Measurements from ENCODE around the gene RGS7BP. TPM values are rescaled to one million over a fixed set of nuclear protein-coding genes. Genes with fewer than 3 reads are reported as not detected.

Gene RGS7BP
- total RNA-seq, 1 donor: 0.36 TPM

DNA sequence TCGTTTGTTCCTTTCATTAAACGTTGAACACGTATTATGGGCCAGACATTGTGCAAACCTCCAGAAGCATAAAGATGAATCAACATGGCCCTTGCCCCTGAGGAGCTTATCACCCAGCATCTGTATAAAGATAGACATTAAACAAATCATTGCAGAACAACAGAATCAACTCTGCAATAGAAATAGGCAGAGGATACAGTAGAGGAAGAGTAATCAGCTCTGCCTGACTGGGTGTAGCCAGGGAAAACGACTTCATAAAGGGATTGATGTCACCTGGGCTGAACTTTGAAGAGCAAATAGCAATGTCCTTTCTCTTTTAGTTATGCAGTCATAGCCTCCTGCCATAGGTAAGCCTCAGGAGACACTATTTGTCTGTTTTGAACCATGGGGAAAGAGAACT, 13.4 kb downstream of the RGS7BP start:
- no peaks in the 10 kb centered on the region for H3K9me3 ChIP-seq (ENCODE audit: low read depth, low read length)
- no peaks in the 10 kb centered on the region for H3K36me3 ChIP-seq (ENCODE audit: insufficient read depth, low read length)
- H3K79me2 ChIP-seq (ENCODE audit: insufficient read depth, low read length): no peaks in the 10 kb centered on the region
- no peak overlapping the region for H3K27ac ChIP-seq (ENCODE audit: low read depth, low read length)
- H2AFZ ChIP-seq (ENCODE audit: low read length): no peak overlapping the region
- H3K4me2 ChIP-seq (ENCODE audit: insufficient read depth, low read length): no peak overlapping the region
- H3K4me1 ChIP-seq (ENCODE audit: insufficient read depth, low read length): no peaks in the 10 kb centered on the region
- no peaks in the 10 kb centered on the region for H3K27me3 ChIP-seq (ENCODE audit: insufficient read depth, low read length)
- DNase-seq (ENCODE audit: insufficient read length, low spot score, missing footprints): no peak
- H4K20me1 ChIP-seq (ENCODE audit: insufficient read depth, low read length): no peaks in the 10 kb centered on the region
- TF ChIP-seq CTCF (IDR thresholded peaks at IDR 0.05; ENCODE audit: extremely low read depth, low read depth, low read length): no peak
- H3K4me3 ChIP-seq (ENCODE audit: insufficient read depth, low read length): no peak overlapping the region

DNA sequence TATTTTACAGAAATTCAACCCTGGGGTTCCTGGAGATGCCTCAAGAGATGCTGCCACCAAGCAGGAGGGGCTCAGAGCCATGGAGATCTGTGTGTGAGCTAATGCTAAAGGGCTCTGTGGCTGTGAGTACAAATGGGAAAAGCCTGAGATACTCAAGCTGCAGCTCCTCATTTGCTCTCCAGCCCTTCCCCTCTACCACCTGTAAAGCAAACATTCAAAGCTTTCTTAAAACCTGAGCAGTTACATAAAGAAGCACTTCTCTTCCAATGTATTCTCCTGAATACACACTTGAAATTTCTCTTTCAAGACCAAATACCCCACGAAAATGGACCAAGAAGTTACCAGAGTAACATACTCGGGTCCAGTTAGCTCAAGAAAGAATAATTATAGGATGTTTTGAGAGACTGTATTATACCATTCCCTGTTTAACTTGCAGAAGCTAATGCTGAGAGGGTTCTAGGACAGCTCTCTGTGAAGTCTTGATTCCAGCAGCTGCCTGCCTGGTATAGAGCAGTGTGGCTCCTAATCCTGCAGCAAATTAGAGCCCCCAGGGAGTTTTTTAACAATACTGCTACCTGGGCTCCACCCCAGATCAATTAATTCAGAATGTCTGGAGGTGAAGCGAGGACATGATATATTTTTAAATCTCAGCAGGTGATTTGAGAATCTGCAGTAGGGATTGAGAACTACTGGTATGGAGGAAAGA, 21.1 kb downstream of the RGS7BP start:
- no peaks in the 10 kb centered on the region for H3K36me3 ChIP-seq (ENCODE audit: insufficient read depth, low read length)
- no peaks in the 10 kb centered on the region for H4K20me1 ChIP-seq (ENCODE audit: insufficient read depth, low read length)
- TF ChIP-seq CTCF (IDR thresholded peaks at IDR 0.05; ENCODE audit: extremely low read depth, low read depth, low read length): no peak
- no peaks in the 10 kb centered on the region for H3K27me3 ChIP-seq (ENCODE audit: insufficient read depth, low read length)
- no peak overlapping the region for H3K4me2 ChIP-seq (ENCODE audit: insufficient read depth, low read length)
- no peaks in the 10 kb centered on the region for H3K4me1 ChIP-seq (ENCODE audit: insufficient read depth, low read length)
- H2AFZ ChIP-seq (ENCODE audit: low read length): no peak overlapping the region
- no peak overlapping the region for H3K27ac ChIP-seq (ENCODE audit: low read depth, low read length)
- no peaks in the 10 kb centered on the region for H3K9me3 ChIP-seq (ENCODE audit: low read depth, low read length)
- H3K4me3 ChIP-seq (ENCODE audit: insufficient read depth, low read length): no peak overlapping the region
- no peak for DNase-seq (ENCODE audit: insufficient read length, low spot score, missing footprints)
- no peaks in the 10 kb centered on the region for H3K79me2 ChIP-seq (ENCODE audit: insufficient read depth, low read length)

DNA sequence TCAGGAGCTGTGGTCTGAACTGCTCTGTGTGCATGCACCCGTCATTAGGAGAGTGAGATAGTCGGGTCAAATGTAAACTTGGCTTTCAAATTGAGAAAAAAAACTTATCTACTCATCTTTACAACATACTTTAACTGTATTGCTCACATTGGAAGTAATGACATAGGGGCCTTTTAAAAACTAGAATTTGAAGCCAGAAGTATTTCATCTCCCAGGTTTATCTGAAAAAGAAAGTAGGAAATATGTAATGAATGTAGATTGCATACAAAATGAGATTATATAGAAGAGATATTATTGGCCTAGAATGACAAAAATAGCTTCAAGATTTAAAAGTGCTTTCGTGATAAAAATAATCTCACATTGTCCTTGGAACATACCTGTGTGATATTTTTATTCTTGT, 24.3 kb downstream of the RGS7BP start:
- Histone ChIP-seq H3K4me3 (ENCODE audit: insufficient read depth, low read length) (no peak overlapping the region), H3K27me3 (ENCODE audit: insufficient read depth, low read length) (no peaks in the 10 kb centered on the region), H3K9me3 (ENCODE audit: low read depth, low read length) (no peaks in the 10 kb centered on the region), H4K20me1 (ENCODE audit: insufficient read depth, low read length) (no peaks in the 10 kb centered on the region), H3K79me2 (ENCODE audit: insufficient read depth, low read length) (no peaks in the 10 kb centered on the region), H3K27ac (ENCODE audit: low read depth, low read length) (no peak overlapping the region), H2AFZ (ENCODE audit: low read length) (no peak overlapping the region), H3K4me2 (ENCODE audit: insufficient read depth, low read length) (no peak overlapping the region), H3K36me3 (ENCODE audit: insufficient read depth, low read length) (no peaks in the 10 kb centered on the region), H3K4me1 (ENCODE audit: insufficient read depth, low read length) (no peaks in the 10 kb centered on the region)
- no peak for DNase-seq (ENCODE audit: insufficient read length, low spot score, missing footprints)
- TF ChIP-seq CTCF (IDR thresholded peaks at IDR 0.05; ENCODE audit: extremely low read depth, low read depth, low read length): no peak

DNA sequence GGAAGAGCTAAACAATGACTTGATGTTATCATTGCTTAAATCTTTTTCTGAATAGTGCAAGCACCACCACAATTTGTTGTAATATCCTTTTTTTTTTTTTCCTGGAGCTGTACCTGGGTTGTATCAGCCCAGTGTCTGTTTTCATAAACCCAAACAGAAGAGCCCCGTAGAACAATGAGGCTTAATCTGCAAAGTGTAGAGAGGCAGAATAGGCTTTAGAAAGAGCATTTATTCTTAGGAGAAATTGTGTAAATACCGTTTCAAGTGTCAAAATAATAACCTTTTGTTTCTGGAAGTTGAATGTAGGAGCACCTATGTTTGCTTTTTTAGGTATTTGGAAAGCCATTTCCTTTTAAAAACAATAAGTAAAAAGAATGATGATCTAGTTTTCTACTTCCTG, 26.4 kb downstream of the RGS7BP start:
- H3K27me3 ChIP-seq (ENCODE audit: insufficient read depth, low read length): peaks cover 4% of the 10 kb centered on the region

More for the DNA sequence above, 26.4 kb downstream of the RGS7BP start:
- no peaks in the 10 kb centered on the region for H3K36me3 ChIP-seq (ENCODE audit: insufficient read depth, low read length)
- no peak overlapping the region for H2AFZ ChIP-seq (ENCODE audit: low read length)
- no peaks in the 10 kb centered on the region for H3K79me2 ChIP-seq (ENCODE audit: insufficient read depth, low read length)
- no peak for TF ChIP-seq CTCF (IDR thresholded peaks at IDR 0.05; ENCODE audit: extremely low read depth, low read depth, low read length)
- no peak for DNase-seq (ENCODE audit: insufficient read length, low spot score, missing footprints)
- no peaks in the 10 kb centered on the region for H3K4me1 ChIP-seq (ENCODE audit: insufficient read depth, low read length)
- no peaks in the 10 kb centered on the region for H4K20me1 ChIP-seq (ENCODE audit: insufficient read depth, low read length)
- H3K9me3 ChIP-seq (ENCODE audit: low read depth, low read length): no peaks in the 10 kb centered on the region
- H3K27ac ChIP-seq (ENCODE audit: low read depth, low read length): no peak overlapping the region
- no peak overlapping the region for H3K4me2 ChIP-seq (ENCODE audit: insufficient read depth, low read length)
- no peak overlapping the region for H3K4me3 ChIP-seq (ENCODE audit: insufficient read depth, low read length)
